BJ (cell line): Measurements from ENCODE around the gene KCNJ16. TPM values are rescaled to one million over a fixed set of nuclear protein-coding genes. Genes with fewer than 3 reads are reported as not detected.
A peak's percentile ranks its signal among the peaks of the same experiment; 100 is the strongest.

ENCODE experiments used
- CTCF ChIA-PET: fragments of 350-600 bp; formaldehyde crosslinking; extraction: SDS; loops from one replicate; lab custom pipeline; 2021; ENCODE audit warnings: antibody characterized with exemption, inconsistent platforms; lab: Yijun Ruan, JAX
- POLR2A ChIA-PET: fragments of 300-600 bp; sonication (Branson Sonifier 250); formaldehyde crosslinking; extraction: SDS; loops from one replicate; lab custom pipeline; 2021; ENCODE audit warnings: antibody characterized with exemption; lab: Charles Lee
- DNase-seq: peaks from one replicate; pipeline ENCODE4 v3.0.0-alpha.2; 2011; ENCODE audit warnings: low read depth
- H3K27me3 ChIP-seq: 2 replicates; pipeline ENCODE4 v1.6.0; 2011; ENCODE audit warnings: low read length; ENCODE audit not compliant: control insufficient read depth, insufficient read depth
- H3K36me3 ChIP-seq: 2 replicates; pipeline ENCODE4 v1.5.1; 2011; ENCODE audit warnings: low read length; ENCODE audit not compliant: control insufficient read depth, insufficient read depth
- H3K4me3 ChIP-seq: 2 replicates; pipeline ENCODE4 v1.5.1; 2011; ENCODE audit warnings: low read depth, mild to moderate bottlenecking, control low read depth, low read length
- CTCF ChIP-seq: IDR thresholded peaks from 2 replicates; pipeline ENCODE4 v1.5.1; 2011; ENCODE audit warnings: low read depth, mild to moderate bottlenecking, control low read depth, inconsistent platforms, low read length, moderate library complexity; ENCODE audit not compliant: insufficient read depth
- polyA plus RNA-seq: library from polyadenylated mRNA; depleted of rRNA; stranded (reverse); fragments of >200 nt; gene quantifications from 2 replicates; pipeline ENCODE4 v1.2.3, GENCODE V29; 2011

The KCNJ16 gene
- polyA plus RNA-seq, 1 experiment, result not detected

GRCh38 chr17:70078549-70078948, 3.5 kb downstream of the KCNJ16 start:
- Histone ChIP-seq H3K36me3 (no peaks in the 10 kb centered on the region), H3K4me3 (no peak overlapping the region), H3K27me3 (no peaks in the 10 kb centered on the region)
- POLR2A ChIA-PET, result no interaction called here
- no peak for TF ChIP-seq CTCF
- CTCF ChIA-PET, result no interaction called here
- DNase-seq, result no peak

- TF ChIP-seq CTCF, result no peak
- Histone ChIP-seq H3K27me3 (no peaks in the 10 kb centered on the region), H3K4me3 (no peak overlapping the region), H3K36me3 (no peaks in the 10 kb centered on the region)
- ChIA-PET POLR2A (no interaction called here), CTCF (no interaction called here)
- DNase-seq, result no peak
Measured at GRCh38 chr17:70078994-70079531, 4.0 kb downstream of the KCNJ16 start.

- no peaks in the 10 kb centered on the region for H3K36me3 ChIP-seq
- POLR2A ChIA-PET, result no interaction called here
- no peaks in the 10 kb centered on the region for H3K27me3 ChIP-seq
- CTCF ChIA-PET, result no interaction called here
- DNase-seq, result peak; percentile 11
- no peak overlapping the region for H3K4me3 ChIP-seq
- no peak for TF ChIP-seq CTCF
Measured at GRCh38 chr17:70080541-70081347, 5.7 kb downstream of the KCNJ16 start.

- DNase-seq, result no peak
- CTCF ChIA-PET, result no interaction called here
Measured at GRCh38 chr17:70081885-70082284, 6.9 kb downstream of the KCNJ16 start.

More at GRCh38 chr17:70081885-70082284, 6.9 kb downstream of the KCNJ16 start:
- POLR2A ChIA-PET, result no interaction called here
- no peak for TF ChIP-seq CTCF
- Histone ChIP-seq H3K36me3 (no peaks in the 10 kb centered on the region), H3K27me3 (no peaks in the 10 kb centered on the region), H3K4me3 (no peak overlapping the region)
